ENCODE data around the gene RALGPS1.

DNA sequence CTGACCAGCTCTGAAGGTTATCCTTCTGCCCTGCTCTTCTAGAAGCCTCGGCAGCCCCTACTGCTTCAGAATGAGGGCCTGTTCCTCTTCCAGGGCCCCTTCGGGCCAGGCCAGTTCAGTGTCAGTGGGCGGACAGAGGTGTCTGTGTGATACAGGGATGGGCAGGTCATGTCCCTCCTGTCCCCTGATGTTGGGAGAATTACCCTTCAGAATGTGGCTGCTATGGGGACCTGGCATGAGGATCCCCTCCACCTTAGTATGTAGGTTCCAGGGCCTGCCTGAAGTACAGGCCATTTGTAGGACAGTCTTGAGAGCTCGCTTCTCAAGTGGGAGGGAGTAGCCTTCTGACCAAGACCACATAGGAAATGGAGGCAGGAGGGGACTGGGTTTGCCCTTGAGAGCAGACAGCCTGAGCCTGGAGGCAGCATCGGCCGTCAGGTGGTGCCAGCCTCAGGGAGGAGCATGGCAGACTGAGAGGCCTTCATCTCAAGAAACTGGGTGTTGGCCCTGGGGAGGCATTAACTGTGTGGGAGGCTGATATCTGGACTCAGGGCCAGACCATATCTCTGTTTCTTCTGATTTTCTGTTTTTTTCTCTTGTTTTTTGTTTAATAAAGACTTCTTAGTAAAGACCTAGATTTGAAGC, 175.9 kb downstream of the RALGPS1 start:
- TF ChIP-seq, protein P1, sequence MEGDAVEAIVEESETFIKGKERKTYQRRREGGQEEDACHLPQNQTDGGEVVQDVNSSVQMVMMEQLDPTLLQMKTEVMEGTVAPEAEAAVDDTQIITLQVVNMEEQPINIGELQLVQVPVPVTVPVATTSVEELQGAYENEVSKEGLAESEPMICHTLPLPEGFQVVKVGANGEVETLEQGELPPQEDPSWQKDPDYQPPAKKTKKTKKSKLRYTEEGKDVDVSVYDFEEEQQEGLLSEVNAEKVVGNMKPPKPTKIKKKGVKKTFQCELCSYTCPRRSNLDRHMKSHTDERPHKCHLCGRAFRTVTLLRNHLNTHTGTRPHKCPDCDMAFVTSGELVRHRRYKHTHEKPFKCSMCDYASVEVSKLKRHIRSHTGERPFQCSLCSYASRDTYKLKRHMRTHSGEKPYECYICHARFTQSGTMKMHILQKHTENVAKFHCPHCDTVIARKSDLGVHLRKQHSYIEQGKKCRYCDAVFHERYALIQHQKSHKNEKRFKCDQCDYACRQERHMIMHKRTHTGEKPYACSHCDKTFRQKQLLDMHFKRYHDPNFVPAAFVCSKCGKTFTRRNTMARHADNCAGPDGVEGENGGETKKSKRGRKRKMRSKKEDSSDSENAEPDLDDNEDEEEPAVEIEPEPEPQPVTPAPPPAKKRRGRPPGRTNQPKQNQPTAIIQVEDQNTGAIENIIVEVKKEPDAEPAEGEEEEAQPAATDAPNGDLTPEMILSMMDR (IDR thresholded peaks at IDR 0.05) = no peak
- no peak for TF ChIP-seq EP300 (IDR thresholded peaks at IDR 0.05)

All from tibial nerve (tissue), 4 donors.